Epidermal melanocyte (primary cell): ENCODE data around the gene TTYH1.
"Not testable (repeated sequence)": the region's sequence is repeated elsewhere in the genome, so short reads cannot be mapped to it uniquely, and the experiment has no call there.

Experiments
- DNase-seq: peaks from one replicate; pipeline ENCODE4 v3.0.0; 2011; ENCODE audit warnings: low spot score; ENCODE audit not compliant: insufficient read length

Gene TTYH1

GRCh38 chr19:54415208-54415900, at the start of gene TTYH1:
Gene TTYH1, plus strand, starts transcription at chr19:54415464. Its CDS starts 89 bp downstream, at chr19:54415553.
- DNase-seq = peak; percentile 15

GRCh38 chr19:54365798-54366197, 49.5 kb upstream of the TTYH1 start:
- DNase-seq = not testable (repeated sequence)

- no peak for DNase-seq
Measured at GRCh38 chr19:54366811-54367210, 48.5 kb upstream of the TTYH1 start.

- DNase-seq = no peak
Measured at GRCh38 chr19:54369082-54369687, 46.1 kb upstream of the TTYH1 start.

- DNase-seq = not testable (repeated sequence)
Measured at GRCh38 chr19:54369688-54370433, 45.4 kb upstream of the TTYH1 start.

- not testable (repeated sequence) for DNase-seq
Measured at GRCh38 chr19:54370434-54370796, 44.8 kb upstream of the TTYH1 start.

GRCh38 chr19:54371453-54371852, 43.8 kb upstream of the TTYH1 start:
- not testable (repeated sequence) for DNase-seq

- no peak for DNase-seq
Measured at GRCh38 chr19:54373781-54374631, 41.3 kb upstream of the TTYH1 start.

GRCh38 chr19:54375181-54375938, 39.9 kb upstream of the TTYH1 start:
- DNase-seq = not testable (repeated sequence)

- no peak for DNase-seq
Measured at GRCh38 chr19:54376610-54377285, 38.5 kb upstream of the TTYH1 start.

- DNase-seq = no peak
Measured at GRCh38 chr19:54379187-54379678, 36.0 kb upstream of the TTYH1 start.

GRCh38 chr19:54380897-54381296, 34.4 kb upstream of the TTYH1 start:
- DNase-seq = no peak

GRCh38 chr19:54382041-54382440, 33.2 kb upstream of the TTYH1 start:
- not testable (repeated sequence) for DNase-seq

- no peak for DNase-seq
Measured at GRCh38 chr19:54383330-54383729, 31.9 kb upstream of the TTYH1 start.

- no peak for DNase-seq
Measured at GRCh38 chr19:54387991-54388801, 27.1 kb upstream of the TTYH1 start.

GRCh38 chr19:54388802-54389139, 26.5 kb upstream of the TTYH1 start:
- no peak for DNase-seq

GRCh38 chr19:54389553-54389952, 25.7 kb upstream of the TTYH1 start:
- no peak for DNase-seq

GRCh38 chr19:54390942-54391577, 24.2 kb upstream of the TTYH1 start:
- peak; percentile 52 for DNase-seq

- no peak for DNase-seq
Measured at GRCh38 chr19:54391589-54392061, 23.6 kb upstream of the TTYH1 start.
